SK-N-SH (cell line): ENCODE results near the gene SLC2A9.

Experiments used
- CTCF ChIP-seq: fragments of 200-600 bp; sonication (generic); IDR thresholded peaks from 2 replicates; pipeline ENCODE4 v1.6.1; 2017; ENCODE audit warnings: antibody characterized with exemption, mild to moderate bottlenecking, moderate library complexity
- YY1 ChIP-seq: IDR thresholded peaks from 2 replicates; pipeline ENCODE4 v1.4.0; 2012; ENCODE audit warnings: low read depth, mild to moderate bottlenecking
- TF ChIP-seq, protein P1 (sequence below): IDR thresholded peaks from 2 replicates; pipeline ENCODE4 v1.4.0; 2012; ENCODE audit warnings: low read depth

DNA sequence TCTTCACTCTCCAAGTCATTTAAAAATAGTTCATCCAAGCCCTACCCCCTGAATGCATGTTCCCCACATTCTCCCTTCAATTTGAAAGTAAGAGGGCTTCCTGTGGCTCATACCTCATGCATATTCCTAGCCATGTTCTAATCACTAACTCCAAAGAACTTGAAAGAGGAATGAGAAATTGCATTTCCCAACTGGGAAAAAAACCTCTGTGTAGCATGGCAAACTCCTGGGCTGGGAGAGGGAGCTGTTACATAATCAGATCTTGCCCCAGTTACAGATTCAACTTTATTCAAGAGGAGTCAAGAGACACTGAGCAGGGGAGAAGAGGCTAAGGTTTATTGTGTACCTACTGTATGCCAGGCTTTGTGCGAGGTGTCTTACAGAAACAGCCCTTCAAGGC lies 90.2 kb downstream of the SLC2A9 start:
- no peak for TF ChIP-seq CTCF
- TF ChIP-seq, protein P1, sequence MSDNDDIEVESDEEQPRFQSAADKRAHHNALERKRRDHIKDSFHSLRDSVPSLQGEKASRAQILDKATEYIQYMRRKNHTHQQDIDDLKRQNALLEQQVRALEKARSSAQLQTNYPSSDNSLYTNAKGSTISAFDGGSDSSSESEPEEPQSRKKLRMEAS: no peak
- no peak for TF ChIP-seq YY1
